GM21381 (cell line): ENCODE measurements around the gene RBMY1A1.
A peak's percentile ranks its signal among the peaks of the same experiment; 100 is the strongest.
"Not testable (repeated sequence)": the region's sequence is repeated elsewhere in the genome, so short reads cannot be mapped to it uniquely, and the experiment has no call there.

ENCODE experiments used
- ATAC-seq: cut with Tn5 transposase; IDR thresholded peaks from one replicate; pipeline ENCODE4 v1.9.1; 2021; ENCODE audit warnings: mild to moderate bottlenecking, moderate library complexity; ENCODE audit not compliant: unreplicated experiment

RBMY1A1 gene

DNA sequence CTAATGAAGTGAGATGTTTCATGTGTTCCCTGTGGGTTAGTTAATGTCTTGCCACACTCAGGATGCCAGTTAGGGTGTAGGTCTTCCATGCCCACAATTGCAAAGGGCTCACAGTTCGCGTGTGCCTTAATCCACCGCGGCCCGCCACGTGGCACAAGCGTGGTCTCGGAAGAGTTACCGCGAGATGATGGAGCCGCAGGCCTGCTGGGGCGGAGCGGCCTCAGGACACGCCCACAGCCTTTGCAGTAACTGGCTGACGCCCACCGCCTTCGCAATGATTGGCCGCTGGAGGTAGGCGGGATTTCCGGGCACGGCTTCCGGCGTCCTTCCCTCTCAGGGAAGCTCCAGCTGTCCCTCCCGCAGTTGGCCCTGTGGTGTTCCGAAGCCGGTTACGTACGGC, at the start of gene RBMY1A1:
RBMY1A1 (plus strand) TSS at position 301 of the 400 bp plus-strand sequence. CDS start 2,013 bp downstream, outside the sequence.
- not testable (repeated sequence) for ATAC-seq

DNA sequence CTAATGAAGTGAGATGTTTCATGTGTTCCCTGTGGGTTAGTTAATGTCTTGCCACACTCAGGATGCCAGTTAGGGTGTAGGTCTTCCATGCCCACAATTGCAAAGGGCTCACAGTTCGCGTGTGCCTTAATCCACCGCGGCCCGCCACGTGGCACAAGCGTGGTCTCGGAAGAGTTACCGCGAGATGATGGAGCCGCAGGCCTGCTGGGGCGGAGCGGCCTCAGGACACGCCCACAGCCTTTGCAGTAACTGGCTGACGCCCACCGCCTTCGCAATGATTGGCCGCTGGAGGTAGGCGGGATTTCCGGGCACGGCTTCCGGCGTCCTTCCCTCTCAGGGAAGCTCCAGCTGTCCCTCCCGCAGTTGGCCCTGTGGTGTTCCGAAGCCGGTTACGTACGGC, 23.6 kb upstream of the RBMY1A1 start, which contains the start of gene RBMY1B:
RBMY1B (plus strand) TSS at position 301 of the 400 bp plus-strand sequence. CDS start 2,013 bp downstream, outside the sequence.
- ATAC-seq = not testable (repeated sequence)

GRCh38 chrY:21559316-21559984, 24.8 kb downstream of the RBMY1A1 start:
- peak; percentile 95 for ATAC-seq

DNA sequence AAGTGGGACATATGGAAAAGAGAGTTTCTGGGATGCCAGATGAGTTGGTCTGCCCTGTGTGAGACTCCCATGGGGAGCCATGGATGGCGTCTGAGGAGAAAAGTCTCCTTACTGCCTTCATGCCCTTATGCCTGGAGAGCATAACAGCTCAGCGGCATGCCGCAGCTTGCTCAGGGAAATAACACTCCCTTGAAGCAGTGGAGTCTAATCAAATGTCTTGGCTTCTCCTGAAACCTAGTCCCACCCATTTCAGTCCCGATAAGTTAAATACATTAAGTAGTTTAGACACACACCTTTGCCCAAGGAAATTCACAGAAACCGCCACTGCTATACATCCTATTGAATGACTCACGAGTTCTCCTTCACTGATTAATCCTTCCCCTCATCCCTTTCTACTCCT, 50.8 kb downstream of the RBMY1A1 start:
- no peak for ATAC-seq

- not testable (repeated sequence) for ATAC-seq
Measured at GRCh38 chrY:21586454-21586853, 51.8 kb downstream of the RBMY1A1 start.

GRCh38 chrY:21592059-21592458, 57.4 kb downstream of the RBMY1A1 start:
- no peak for ATAC-seq

DNA sequence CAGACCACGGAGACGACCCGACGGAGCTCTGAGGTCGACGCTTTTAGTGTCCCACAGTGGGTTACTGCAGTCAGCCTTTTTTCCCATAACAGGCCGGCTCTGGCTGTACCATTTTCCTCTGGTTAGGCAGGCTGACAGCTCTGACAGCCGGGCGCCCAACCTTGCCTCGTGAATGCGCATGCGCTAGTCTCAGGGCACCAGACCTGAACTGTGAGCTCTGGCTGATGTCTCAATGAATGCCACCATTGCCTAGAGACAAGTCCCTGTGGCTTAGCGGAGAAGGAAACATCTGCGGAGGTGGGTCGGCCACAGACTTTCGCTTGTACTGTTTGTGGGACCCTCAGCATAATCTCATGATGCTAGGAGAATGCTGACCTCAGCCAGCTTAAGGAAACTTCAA, 61.6 kb downstream of the RBMY1A1 start:
- not testable (repeated sequence) for ATAC-seq
